ENCODE data around the gene ARHGAP30.
"Not testable (repeated sequence)": the region's sequence is repeated elsewhere in the genome, so short reads cannot be mapped to it uniquely, and the experiment has no call there.

ARHGAP30 gene

GRCh38 chr1:161069241-161069640 lies 450 bp downstream of the ARHGAP30 start:
- DNase-seq (ENCODE audit: low read depth in 3 of 3), result no peak

GRCh38 chr1:161068306-161069234 lies 1.1 kb downstream of the ARHGAP30 start:
- DNase-seq (ENCODE audit: low read depth in 3 of 3), result peak; percentile 52 to 74 (median 68)

- no peak for DNase-seq (ENCODE audit: low read depth in 3 of 3)
These were observed 3.0 kb downstream of the ARHGAP30 start for GRCh38 chr1:161066694-161067093.

GRCh38 chr1:161065681-161066080 lies 4.0 kb downstream of the ARHGAP30 start:
- not testable (repeated sequence) for DNase-seq (ENCODE audit: low read depth in 3 of 3)

GRCh38 chr1:161063936-161064335 lies 5.8 kb downstream of the ARHGAP30 start:
- DNase-seq (ENCODE audit: low read depth in 3 of 3), result not testable (repeated sequence)

GRCh38 chr1:161061419-161061818 lies 8.3 kb downstream of the ARHGAP30 start:
- no peak for DNase-seq (ENCODE audit: low read depth in 3 of 3)

- DNase-seq (ENCODE audit: low read depth in 3 of 3), result no peak
These were observed 10.4 kb downstream of the ARHGAP30 start for GRCh38 chr1:161059293-161059692.

GRCh38 chr1:161054805-161055204 lies 14.9 kb downstream of the ARHGAP30 start:
- no peak for DNase-seq (ENCODE audit: low read depth in 3 of 3)

GRCh38 chr1:161054232-161054631 lies 15.5 kb downstream of the ARHGAP30 start:
- no peak for DNase-seq (ENCODE audit: low read depth in 3 of 3)

- DNase-seq (ENCODE audit: low read depth in 3 of 3), result no peak
These were observed 16.8 kb downstream of the ARHGAP30 start for GRCh38 chr1:161052899-161053298.

- DNase-seq (ENCODE audit: low read depth in 3 of 3), result no peak
These were observed 18.5 kb downstream of the ARHGAP30 start for GRCh38 chr1:161051219-161051618.

- DNase-seq (ENCODE audit: low read depth in 3 of 3), result no peak
These were observed 20.6 kb downstream of the ARHGAP30 start for GRCh38 chr1:161048949-161049722.

- DNase-seq (ENCODE audit: low read depth in 3 of 3), result no peak
These were observed 22.0 kb downstream of the ARHGAP30 start for GRCh38 chr1:161047436-161048420.

GRCh38 chr1:161046605-161047228 lies 23.0 kb downstream of the ARHGAP30 start:
- no peak for DNase-seq (ENCODE audit: low read depth in 3 of 3)

GRCh38 chr1:161045736-161046604 lies 23.7 kb downstream of the ARHGAP30 start, which contains the start of gene USF1:
USF1 (minus strand) TSS chr1:161045977; CDS start chr1:161043275, 2,702 bp downstream.
- DNase-seq (ENCODE audit: low read depth in 3 of 3), result peak; percentile 81 to 90 (median 85)

GRCh38 chr1:161044908-161045735 lies 24.6 kb downstream of the ARHGAP30 start:
- DNase-seq (ENCODE audit: low read depth in 3 of 3), result no peak

- no peak for DNase-seq (ENCODE audit: low read depth in 3 of 3)
These were observed 25.2 kb downstream of the ARHGAP30 start for GRCh38 chr1:161044535-161044907.

GRCh38 chr1:161039546-161039945 lies 30.1 kb downstream of the ARHGAP30 start:
- DNase-seq (ENCODE audit: low read depth in 3 of 3), result no peak

- DNase-seq (ENCODE audit: low read depth in 3 of 3), result no peak
These were observed 30.5 kb downstream of the ARHGAP30 start for GRCh38 chr1:161039154-161039545.
